Activated CD4-positive, CD25-positive, alpha-beta regulatory T cell treated with anti-CD3 and anti-CD28 coated beads, Interleukin-2, amount 50 U/mL, for 72 hours (primary cell): Measurements from ENCODE around the gene CNTNAP5.
"Not testable (repeated sequence)": the region's sequence is repeated elsewhere in the genome, so short reads cannot be mapped to it uniquely, and the experiment has no call there.

Source experiments
- DNase-seq: peaks from one replicate; pipeline ENCODE4 v3.0.0; 2021

CNTNAP5 gene

DNA sequence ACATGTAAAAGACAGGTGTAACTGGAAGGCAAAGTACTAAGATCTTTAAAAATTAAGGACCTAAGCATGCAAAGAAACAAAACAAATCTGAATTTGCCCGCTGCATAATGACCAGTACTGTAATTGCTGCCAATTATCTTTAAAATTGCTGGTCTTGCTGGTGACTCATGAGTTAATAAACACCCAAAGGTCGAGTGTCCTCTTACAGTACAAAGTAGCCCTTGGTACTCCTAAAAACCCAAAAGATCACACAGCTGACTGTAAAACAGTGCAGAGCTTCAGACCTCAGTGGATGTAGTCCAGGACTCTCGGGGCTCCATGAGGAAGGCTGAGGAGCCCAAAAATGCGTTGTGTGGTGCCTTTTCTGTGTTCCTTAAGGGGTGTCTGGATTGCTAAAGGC, 308.7 kb downstream of the CNTNAP5 start:
- DNase-seq, result no peak

DNA sequence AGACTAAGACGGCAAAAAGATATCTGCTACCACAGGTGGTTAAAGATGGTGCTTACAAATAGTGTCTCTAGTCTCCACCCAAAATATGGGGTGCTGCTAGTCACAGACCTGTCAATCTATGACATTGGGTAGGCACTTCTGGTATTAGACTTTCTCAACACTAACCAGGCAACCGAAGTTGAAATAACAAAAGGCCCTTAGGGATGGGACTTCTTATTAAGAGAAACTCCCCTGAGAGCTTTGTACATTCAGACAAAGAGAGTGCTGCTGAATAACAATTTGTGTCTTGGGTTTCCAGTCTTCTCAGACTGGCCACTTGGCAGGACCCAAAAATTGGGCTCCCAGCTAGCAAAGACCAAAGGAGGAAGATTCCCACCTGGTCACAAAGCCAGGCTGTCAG, 310.0 kb downstream of the CNTNAP5 start:
- no peak for DNase-seq

DNA sequence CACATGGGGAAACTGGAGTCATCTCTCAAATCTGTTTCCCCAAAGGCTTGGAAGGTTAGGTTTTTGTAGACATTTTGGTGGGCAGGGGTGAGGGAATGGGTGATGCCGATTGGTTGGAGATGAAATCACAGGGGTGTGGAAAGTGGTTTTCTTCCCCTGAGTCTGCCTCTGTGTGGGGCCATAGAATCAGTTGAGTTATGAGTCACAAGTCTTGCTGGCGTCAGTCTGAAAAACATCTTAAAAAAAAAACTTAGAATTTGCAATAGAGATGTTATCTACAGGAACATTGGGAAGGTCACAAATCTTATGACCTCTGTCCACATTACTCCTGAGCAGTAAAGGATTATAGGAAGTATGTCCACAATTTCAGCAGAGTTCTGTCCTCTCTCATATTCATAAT, 314.6 kb downstream of the CNTNAP5 start:
- DNase-seq, result no peak

DNA sequence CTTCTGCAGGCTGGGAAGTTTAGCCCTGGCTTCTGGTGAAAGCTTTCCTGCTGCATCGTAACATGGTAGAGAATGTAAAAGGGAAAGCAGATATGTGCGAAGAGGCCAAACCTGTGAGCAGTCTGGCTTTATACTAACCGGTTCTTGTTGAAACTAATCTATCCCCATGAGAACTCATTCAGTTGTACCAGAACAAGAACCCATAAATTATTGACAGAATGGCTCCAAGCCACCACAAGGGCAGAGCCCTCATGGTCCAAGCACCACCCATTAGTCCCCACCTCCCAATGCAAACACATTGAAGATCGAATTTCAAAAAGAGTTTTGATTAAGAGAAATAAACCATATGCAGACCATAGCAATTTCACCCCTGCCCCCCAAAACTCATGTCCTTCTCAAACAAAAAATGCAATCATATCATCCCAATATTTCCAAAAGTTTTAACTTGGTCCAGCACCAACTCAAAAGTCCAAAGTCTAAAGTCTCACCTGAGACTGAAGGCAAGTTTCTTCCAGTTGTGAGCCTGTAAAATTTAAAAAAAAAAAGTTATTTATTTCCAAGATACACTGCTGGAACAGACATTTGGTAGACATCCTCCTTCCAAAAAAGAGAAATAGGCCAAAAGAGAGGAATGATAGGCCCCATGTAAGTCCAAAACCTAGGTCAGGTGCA, 318.9 kb downstream of the CNTNAP5 start:
- DNase-seq, result no peak

DNA sequence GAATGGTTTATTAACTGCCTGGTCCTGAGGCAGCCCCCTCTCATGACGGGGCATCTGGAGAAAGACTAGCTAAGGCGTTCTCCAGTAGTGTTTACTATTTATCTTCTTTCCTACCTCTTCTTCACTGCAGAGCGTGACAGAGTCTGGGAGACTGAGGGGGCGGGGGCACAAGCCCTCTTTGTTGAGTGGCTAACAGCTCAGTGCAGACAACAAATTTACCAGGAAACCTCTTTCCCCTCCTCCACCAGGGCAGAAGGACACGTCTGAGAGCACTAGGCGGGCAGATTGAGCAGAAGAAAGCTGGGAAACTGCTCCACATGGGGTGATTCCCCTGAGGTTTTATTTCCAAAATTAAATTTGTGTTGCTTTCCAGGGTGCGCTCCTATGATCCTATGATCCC, 322.1 kb downstream of the CNTNAP5 start:
- no peak for DNase-seq

DNA sequence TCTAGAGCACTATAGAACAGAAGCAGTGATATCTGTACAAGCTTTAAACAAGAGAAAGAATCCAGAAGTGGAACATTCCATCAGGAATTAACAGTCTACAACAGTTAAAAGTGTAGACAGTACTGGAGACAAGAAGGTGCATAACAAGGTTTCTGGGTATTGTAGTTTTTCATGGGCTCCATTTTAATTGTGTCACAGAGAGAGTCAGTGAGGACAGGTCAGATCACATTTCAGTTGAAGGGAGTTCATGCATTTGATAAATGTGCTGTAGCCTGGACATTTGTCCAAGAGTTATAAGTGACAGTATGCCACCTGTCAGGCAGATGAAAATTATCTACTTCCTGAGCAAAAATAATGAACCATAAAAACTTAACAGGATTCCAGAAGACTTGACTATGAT, 328.6 kb downstream of the CNTNAP5 start:
- DNase-seq, result no peak

DNA sequence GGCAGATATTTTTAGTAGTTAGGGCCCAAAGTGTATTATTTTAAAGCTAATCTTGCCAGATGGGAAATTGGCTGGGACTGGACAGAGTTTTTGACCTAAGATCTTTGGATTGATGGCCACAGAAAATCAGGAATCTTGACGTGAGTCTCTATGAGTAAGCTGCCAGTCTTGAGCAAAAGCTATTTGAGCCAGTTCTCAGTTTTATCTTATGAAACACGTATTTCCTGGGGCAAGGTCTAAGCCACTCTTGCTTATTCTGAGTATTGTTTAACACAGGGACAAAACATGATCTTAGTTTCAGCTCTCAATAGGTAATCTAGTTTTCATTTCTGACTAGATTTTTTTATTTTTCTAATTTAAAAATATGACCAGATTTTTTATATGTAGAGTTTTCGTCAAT, 329.4 kb downstream of the CNTNAP5 start:
- DNase-seq, result no peak

DNA sequence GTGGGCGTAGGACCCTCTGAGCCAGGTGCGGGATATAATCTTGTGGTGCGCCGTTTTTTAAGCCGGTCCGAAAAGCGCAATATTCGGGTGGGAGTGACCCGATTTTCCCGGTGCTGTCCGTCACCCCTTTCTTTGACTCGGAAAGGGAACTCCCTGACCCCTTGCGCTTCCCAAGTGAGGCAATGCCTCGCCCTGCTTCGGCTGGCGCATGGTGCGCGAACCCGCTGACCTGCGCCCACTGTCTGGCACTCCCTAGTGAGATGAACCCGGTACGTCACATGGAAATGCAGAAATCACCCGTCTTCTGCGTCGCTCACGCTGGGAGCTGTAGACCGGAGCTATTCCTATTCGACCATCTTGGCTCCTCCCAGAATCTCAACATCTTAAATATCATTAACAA, 336.9 kb downstream of the CNTNAP5 start:
- not testable (repeated sequence) for DNase-seq

DNA sequence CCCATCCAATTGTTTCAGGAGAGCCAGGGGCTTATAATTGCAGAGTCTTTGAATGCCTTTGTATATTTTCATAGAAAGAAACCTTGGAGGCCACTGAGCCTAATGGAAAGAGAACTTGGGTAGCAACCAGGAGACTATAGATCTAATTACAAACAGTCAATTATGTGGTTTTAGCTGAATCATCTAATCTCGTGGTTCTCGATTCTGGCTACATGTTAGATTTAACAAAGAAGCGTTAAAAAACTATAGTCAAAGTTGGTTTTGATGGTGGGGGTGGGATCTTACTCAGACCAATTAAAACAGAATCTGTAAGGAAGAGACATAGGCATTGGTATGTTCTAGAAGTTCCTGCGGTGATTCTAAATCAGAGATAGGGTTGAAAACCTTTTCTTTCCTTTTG, 344.1 kb downstream of the CNTNAP5 start:
- no peak for DNase-seq

DNA sequence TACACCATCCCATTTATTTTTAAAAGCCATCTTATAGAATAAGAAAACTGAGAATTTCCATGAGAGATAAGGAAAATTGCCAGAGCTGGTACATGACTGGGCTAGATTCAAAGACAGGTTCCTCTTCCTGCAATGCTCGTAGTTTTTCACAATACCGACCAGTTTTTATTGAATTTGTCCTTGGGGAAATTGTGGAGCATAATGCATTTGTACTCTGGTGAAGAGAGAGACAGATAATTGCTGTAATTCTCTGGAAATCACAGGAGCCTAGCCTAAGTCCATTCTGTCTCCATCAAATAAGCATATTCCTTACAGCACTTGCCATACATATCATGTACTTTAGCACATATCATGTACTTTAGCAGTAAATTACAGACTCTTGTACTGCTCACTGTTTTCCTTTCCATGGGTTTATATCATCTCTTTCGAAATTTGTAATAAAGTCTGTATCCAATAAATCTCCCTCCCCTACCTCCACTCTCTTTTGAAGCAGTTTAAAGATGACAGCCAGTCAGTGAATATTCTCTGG, 355.2 kb downstream of the CNTNAP5 start:
- DNase-seq, result no peak

DNA sequence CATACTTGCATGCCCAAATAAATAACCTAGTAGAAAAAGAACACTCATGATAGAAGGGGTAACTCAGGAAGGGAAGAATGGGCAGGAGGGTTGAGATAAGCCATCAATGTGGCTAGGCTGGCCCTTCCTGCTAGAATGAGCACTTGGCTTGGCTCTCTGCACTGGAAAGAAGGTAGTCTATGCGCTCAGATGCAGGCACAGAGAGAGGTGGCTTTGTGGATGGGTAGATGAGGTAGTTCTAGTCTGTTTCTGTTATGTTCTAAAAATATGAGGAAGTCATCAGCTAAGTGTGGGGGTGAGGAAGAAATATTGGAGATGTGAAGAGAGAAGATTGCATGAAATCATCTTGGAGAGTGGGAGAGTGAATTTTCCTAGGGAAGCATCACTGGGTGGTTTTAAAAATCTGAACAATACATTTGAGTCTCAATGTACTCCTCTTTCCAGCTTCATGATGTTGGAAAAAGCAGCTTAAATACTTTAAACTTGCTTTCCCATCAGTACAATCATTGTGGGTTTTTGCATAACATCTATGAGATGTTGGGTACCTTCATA, 357.1 kb downstream of the CNTNAP5 start:
- no peak for DNase-seq

DNA sequence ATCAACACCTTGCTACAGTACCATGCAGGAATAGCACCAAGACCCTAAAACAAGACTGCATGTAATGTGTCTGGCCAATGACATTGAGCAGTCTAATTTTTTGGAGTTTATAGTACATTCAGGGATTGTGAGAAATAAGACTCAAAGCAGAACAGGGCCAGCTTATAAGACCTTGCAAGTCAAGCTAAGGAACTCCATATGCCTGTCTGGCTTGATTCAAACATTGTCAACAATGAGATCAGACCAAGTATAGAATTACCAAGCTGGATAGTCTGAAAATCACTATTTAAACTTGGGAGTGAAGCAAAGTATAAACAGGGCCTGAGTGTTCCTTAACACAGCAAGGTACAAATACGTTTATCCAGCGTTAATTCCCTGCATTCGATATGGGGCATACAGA, 370.9 kb downstream of the CNTNAP5 start:
- no peak for DNase-seq

DNA sequence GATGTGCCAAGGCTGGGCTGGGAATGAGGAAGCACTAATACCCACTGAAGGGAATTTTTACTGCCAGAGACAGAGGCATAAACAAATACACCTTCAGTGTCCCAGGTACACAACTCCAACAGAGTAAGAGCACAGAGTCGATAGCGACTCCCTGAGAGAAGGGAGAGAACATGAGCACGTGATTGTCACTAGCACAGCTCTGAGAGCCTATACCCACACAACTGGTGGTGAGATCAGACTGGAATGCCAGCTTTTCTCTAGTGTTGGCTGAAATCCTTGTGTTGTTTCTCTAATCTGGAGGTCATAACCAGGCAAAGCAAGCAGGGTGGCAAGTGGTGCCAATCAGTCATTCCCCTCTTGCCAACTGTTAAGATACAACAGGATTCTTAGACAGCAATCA, 377.2 kb downstream of the CNTNAP5 start:
- no peak for DNase-seq

DNA sequence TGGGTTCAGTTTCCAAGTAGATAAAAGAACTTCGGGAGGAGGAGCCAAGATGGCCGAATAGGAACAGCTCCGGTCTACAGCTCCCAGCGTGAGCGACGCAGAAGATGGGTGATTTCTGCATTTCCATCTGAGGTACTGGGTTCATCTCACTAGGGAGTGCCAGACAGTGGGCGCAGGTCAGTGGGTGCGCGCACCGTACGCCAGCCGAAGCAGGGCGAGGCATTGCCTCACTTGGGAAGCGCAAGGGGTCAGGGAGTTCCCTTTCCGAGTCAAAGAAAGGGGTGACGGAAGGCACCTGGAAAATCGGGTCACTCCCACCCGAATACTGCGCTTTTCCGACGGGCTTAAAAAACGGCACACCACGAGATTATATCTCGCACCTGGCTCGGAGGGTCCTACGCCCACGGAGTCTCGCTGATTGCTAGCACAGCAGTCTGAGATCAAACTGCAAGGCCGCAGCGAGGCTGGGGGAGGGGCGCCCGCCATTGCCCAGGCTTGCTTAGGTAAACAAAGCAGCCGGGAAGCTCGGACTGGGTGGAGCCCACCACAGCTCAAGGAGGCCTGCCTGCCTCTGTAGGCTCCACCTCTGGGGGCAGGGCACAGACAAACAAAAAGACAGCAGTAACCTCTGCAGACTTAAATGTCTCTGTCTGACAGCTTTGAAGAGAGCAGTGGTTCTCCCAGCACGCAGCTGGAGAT, 382.9 kb downstream of the CNTNAP5 start:
- not testable (repeated sequence) for DNase-seq

DNA sequence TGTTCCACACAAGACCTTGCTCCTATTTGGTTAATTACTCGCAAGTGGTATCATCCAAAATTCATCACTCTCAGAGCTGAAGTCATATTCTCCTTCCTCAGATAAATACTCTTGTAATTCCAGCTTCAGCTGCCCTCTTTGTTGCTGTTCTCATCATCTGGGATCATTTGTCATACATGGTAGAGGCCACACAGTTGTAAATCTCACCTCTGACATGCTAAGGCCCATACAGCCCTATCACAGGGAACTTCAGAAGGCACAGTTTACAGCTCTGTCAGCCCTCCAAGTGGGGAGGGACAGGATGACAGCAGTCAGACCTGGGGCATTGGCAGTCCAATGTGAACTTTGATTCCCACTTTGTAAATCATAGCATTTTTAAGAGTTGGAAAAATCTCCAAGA, 399.0 kb downstream of the CNTNAP5 start:
- DNase-seq, result no peak

DNA sequence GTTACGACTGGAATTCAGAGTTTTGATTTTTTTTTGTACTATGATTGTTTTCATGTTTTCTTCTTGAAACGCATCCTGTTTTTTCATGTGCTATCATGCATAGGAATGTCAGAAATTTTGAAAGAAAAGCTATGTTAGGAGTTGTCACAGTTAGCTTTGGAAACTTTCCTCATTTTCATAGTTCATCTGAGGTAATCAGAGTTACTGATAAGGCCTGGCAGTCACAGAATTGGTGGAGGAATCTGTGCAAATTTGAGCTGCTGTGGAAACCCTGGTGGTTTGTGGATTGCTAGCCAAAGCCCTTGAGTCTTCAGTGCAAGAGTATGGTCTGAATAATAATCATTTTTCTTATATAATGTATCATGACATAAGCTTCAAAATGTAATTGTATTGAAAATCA, 401.0 kb downstream of the CNTNAP5 start:
- no peak for DNase-seq

DNA sequence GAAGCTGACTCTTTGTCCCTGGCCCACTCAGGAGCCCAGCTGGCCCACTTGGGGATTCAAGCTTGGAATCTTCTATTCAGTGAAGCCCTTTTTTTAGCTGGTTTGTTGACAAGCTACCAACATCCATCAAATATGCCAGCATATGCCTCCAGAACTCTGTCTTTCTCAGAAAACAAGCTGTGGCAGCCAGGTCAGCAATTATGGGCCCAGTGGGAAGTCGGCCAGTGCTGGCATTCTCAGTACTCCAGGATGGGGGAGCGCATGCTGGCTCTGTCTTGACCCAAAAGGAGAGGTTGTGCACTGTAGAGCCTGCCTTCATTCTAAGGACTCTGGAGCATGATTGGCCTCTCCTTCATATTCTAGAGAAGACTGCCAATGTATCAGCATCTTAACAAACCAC, 401.5 kb downstream of the CNTNAP5 start:
- DNase-seq, result no peak

DNA sequence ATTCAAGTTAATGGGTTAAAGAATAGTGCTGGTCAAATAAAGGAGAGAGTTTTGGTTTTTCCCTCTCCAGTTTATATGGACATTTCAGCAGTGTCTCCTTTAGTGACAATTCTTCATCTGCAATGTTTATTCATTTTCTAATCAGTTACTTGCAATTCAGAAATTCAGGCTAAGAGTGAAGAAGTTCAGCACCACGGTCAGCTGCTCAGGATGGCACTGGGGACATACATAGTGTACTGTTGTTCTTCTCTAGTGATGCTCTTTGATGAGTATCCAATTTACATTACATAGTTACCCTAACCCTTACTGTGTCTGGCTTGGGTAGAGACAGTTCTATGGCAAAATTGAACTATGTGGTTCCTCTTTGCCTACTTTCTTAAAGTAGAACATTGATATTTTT, 412.7 kb downstream of the CNTNAP5 start:
- DNase-seq, result no peak

DNA sequence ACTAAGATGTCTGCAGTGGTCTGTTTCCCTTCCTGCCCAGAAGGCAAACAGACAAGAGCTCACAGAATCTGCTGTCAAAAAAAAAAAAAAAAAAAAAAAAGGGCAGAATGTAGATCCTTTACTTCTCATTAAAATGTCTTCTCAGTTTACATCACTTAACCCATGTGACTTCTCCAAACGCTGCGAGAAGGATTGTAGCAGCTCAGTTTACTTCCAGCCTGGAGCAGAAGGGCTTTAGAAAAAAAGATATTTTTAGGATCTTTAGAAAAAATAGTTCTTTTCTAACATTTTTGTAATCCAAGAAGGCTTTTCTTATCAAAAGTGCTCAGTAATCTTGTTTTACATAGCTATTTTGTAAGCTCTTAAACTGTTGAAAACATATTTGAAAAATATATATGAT, 425.4 kb downstream of the CNTNAP5 start:
- no peak for DNase-seq

DNA sequence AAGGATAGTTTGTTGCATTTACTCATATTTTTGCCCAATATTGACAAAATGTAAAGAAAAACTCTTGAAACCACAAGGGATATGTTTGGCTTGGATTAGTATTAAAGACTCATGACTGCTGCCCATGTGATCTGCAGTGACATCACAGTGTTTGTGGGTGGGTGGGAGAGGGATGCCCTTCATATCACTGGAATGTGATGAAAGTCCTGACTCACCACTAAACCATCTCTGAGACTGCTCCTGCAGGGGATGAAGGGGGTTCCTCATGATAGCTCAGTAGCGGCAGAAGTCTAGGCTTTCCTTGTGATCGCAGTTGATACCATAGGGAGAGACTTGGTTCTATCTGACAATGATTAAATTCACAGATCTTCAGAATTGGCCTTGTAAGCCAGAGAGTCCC, 451.2 kb downstream of the CNTNAP5 start:
- no peak for DNase-seq

DNA sequence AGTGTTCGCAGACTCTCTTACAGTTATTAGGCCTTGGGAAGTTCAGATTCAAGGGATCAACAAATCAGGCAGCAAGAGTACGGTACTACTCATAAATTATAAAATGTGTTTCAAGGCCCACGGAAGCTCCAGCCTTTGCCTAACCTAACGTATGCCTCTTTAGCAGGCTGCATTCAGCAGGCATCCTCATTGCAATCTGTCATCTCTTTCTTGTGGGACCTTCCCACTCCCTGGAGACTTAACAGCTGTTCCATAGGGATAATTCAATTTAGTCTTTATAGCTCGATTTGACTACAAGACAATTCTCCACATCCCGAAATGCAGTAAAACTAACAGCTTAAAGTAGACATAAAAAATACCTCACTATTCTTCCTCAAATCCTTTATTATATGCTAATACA, 453.7 kb downstream of the CNTNAP5 start:
- no peak for DNase-seq

DNA sequence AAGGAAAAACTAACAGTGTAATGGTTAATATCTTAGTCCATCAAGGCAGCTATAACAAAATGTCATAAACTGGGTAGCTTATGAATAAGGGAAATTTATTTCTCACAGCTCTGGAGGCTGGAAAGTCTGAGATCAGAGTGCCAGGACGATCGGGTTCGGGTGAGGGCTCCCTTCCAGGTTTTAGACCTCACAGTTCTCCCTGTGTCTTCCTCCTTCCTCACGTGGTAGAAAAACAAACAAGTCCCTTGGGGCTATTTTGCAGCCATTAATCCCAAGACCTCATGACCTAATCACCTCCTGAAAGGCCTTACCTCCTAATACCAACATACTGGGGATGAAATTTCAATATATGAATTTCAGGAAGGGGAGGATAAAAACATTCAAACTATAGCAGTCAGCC, 455.9 kb downstream of the CNTNAP5 start:
- no peak for DNase-seq

DNA sequence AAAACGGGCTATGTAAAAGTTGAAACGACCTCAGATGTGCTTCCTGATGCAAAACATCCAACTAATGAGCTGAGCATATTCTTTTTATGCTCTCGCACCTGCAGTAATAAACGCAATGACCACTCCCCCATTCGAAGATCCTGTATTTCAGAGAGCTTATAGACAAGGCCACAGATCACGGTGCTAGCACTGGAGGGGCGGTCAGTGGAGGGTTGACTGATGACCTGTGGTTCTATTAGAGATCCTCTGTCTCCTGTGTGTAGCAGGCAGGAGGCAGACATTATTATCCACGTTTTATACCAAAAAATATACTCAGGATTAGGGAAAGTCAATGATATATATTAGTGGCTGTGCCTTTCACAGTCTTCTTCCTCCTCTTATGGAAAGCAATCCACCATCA, 457.0 kb downstream of the CNTNAP5 start:
- no peak for DNase-seq

DNA sequence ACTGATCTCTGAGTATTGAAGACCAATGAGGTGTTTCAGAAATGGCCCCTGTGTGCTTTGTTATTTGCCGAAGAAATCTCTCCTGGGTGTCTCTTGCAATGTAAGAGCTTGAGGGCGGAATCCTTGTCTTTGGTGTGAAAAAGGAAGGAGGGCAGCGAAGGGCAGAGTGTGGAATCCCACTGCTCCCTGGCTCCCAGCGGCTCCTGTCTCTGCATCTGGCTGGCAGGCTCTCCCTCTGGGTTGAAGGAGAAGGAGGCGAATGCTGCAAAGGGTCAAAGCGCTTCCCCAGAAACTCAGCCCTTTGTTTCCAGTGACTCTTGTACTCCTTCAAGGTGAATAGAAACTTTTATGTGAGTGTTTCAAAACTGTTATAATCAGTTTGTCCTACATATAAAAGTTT, 457.5 kb downstream of the CNTNAP5 start:
- no peak for DNase-seq

DNA sequence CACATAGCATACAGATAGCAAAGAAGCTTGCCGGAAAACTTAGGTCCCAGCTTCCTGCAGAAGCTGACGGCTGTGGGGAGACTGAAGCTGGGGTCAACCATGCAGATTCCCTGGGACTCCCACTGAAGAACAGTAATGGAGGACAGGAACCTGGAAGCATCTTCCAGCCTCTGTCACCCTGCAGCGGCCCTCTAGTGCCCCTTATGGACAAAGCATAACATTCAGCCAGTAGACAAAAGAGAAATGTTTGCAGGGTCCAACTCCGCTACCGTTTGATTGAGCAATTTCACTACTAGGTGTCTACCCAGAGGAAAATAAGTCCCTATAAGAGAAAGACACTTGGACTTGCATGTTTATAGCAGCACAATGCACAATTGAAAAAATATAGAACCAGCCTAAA, 460.6 kb downstream of the CNTNAP5 start:
- no peak for DNase-seq
